UCSD-AML1 (cell line): ENCODE data around the gene NOL12.
A peak's percentile ranks its signal among the peaks of the same experiment; 100 is the strongest.

Experiments used
- DNase-seq: peaks from one replicate; lab custom pipeline; 2025; ENCODE audit not compliant: unreplicated experiment; lab: John Stamatoyannopoulos, UW

Gene NOL12

DNA sequence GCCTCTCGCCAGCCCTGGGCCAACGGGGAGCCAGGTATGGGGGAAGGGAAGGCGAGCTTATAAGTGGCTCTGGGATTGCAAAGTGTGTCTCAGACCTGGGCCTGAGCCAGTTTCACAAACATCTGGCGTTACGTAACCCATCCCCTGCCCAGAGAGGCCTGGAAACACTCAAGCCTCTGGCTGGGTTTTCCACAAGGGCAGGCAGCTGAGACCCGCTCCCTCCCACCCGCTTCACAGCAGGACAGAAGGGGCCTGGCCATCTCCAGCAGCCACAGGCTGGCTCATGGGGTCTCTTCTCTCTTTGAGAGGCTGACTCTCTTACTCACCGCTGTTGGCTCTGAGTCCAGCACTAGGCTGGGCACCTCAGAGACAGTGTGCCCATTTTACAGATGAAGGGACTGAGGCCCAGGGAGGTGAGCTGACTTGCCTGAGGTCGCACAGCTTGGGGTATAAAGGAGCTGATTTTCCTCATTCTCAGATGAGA lies 55.2 kb downstream of the NOL12 start:
- no peak for DNase-seq

DNA sequence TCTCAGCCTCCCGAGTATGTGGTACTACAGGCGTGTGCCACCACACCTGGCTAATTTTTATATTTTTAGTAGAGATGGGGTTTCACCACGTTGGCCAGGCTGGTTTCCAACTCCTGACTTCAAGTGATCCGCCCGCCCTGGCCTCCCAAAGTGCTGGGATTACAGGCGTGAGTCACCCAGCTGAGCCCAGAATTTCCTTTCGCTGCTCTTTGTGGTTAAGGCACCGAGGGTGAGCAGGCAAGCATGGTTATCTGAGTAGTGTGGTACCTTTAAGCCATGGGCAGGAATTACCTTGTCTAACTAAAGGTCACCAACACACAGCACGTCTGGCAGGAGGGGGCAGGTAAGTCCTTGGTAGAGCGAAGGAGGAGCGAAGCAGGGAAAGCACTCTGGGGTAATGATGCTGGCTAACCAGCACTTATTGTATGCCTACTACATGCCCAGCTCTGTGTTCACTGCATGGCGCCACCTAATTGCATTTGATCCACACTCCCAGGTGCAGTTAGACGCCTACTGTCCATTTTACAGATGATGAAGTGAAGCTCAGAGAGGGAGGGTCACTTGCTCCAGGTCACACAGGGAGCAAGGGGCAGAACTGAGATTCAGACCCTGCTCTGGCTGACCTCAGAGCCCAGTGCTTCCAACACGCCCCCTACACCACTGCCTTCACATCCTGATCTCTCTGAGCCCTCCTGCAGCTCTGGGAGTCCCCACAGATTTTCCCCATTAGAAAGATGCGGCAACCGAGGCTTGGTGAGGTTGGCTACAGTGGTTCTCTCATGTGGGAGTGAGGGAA lies 56.4 kb downstream of the NOL12 start:
- peak; percentile 42 for DNase-seq
